ENCODE results near the gene ZFYVE26. TPM values are rescaled to one million over a fixed set of nuclear protein-coding genes. Genes with fewer than 3 reads are reported as not detected.

ZFYVE26 gene
- total and polyA plus RNA-seq, 2 donors, result 6.2 to 7.8 TPM

DNA sequence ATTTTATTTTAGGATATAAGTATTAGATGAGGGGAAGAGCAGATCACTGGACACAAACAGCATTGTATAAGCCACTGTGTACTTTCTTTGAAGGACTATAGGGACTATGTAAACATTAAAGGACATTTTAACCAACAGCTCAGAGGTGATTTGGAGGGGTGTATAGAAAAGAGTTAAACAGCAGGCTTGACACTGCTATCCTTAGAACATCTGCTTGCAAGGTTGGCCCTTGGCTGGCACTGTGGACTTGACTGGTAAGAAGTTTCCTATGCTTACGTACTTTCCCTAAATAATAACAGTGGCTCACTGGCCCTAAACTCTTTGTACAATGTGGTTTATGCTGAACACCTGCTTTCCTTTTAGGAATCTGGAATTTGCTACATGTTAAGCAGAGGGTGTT, 28.7 kb downstream of the ZFYVE26 start:
- DNase-seq (ENCODE audit: low read depth in 6 of 9, low spot score in 9 of 9), result no peak
- peaks cover 58 to 65% of the 10 kb centered on the region in 2 donors for H3K36me3 ChIP-seq (ENCODE audit: control insufficient read depth in 2 of 2, insufficient read depth in 2 of 2, low read length in 1 of 2)
- H3K9me3 ChIP-seq (ENCODE audit: control insufficient read depth in 2 of 2, insufficient read depth in 1 of 2, low read length in 1 of 2), result no peaks in the 10 kb centered on the region
- no peaks in the 10 kb centered on the region for H3K4me1 ChIP-seq (ENCODE audit: control insufficient read depth in 2 of 2, insufficient read depth in 2 of 2, low read length in 2 of 2)
- no peak overlapping the region for H3K27ac ChIP-seq (ENCODE audit: low read depth in 1 of 2, low read length in 1 of 2)
- no peak overlapping the region for H3K4me3 ChIP-seq (ENCODE audit: low read length in 2 of 2)
- WGBS, result 96% methylated on average over 1 of the region's 1 CpG
- no peaks in the 10 kb centered on the region for H3K27me3 ChIP-seq (ENCODE audit: control insufficient read depth in 2 of 2, insufficient read depth in 1 of 2, low read length in 1 of 2)

DNA sequence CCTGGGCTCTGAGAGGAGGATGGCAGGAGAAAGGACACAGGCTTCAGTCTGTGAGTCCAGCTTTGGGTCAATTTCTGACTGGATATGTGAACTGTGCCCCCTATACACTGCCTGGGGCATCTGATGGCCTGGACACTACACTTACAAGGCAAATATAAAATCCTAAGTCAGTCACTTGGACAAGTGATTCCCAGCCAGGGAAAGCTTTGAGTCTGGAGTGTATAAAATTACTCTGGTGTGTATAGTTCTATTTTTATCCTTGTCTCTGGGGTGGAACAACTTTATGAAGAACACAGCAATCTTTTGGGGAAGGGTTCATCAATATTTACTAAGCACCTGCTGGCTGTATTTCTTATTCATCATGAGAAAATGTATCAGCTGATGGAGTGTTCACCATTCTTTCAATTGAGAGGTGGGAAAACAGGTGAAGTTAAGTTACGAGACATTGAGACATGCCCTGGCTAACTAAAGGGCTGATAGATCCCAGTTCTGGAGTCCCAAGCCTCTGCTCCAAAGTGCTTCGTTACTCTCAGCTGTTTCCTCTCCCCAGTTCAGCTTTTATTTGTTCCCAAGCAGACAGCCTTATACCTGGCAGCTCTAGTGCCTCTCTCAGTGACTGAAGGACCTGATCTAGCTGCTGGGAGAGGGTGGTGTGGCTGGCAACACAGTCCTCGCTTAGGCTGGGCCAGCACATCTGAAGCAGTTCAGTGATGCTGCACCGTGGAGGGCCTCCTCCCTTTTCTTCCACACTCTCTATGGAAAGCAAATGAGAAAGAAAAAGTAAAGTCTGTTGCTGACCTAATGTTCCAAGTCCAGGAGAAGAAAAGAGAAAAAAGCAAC, 30.9 kb downstream of the ZFYVE26 start:
- Histone ChIP-seq H3K9me3 (ENCODE audit: control insufficient read depth in 2 of 2, insufficient read depth in 1 of 2, low read length in 1 of 2) (no peaks in the 10 kb centered on the region), H3K4me3 (ENCODE audit: low read length in 2 of 2) (no peak overlapping the region), H3K36me3 (ENCODE audit: control insufficient read depth in 2 of 2, insufficient read depth in 2 of 2, low read length in 1 of 2) (peaks cover 73 to 79% of the 10 kb centered on the region in 2 donors), H3K4me1 (ENCODE audit: control insufficient read depth in 2 of 2, insufficient read depth in 2 of 2, low read length in 2 of 2) (no peaks in the 10 kb centered on the region), H3K27ac (ENCODE audit: low read depth in 1 of 2, low read length in 1 of 2) (no peak overlapping the region), H3K27me3 (ENCODE audit: control insufficient read depth in 2 of 2, insufficient read depth in 1 of 2, low read length in 1 of 2) (no peaks in the 10 kb centered on the region)
- 97% methylated on average over 4 of the region's 4 CpGs for WGBS
- no peak for DNase-seq (ENCODE audit: low read depth in 6 of 9, low spot score in 9 of 9)

DNA sequence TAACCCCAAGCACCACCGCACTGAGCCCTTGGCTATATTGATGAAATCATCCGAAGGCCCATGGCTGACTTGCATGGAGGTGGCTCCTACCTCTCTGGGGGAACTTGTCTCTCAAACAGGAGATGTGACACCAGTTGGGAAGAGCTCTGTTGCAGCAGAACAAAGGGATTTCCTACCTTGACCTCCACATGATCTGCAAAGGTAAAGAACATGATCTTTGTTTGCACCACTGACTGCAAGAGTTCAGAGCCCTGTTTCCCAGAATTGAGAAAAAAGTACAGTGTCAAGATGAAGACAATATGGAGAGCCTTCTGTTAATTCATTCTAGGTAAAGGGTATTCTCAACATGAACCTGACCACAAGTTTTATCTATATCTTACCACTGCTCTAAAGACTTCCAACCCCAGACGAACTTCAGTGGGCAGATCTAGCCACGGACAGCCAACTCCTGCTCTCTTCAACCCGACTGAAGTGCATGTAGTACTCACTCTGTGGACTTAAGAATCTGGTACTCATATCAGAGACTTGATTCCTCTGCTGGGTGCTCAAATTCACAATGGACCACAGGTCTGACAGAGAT, 32.1 kb downstream of the ZFYVE26 start:
- peaks cover 71 to 76% of the 10 kb centered on the region in 2 donors for H3K36me3 ChIP-seq (ENCODE audit: control insufficient read depth in 2 of 2, insufficient read depth in 2 of 2, low read length in 1 of 2)
- no peaks in the 10 kb centered on the region for H3K27me3 ChIP-seq (ENCODE audit: control insufficient read depth in 2 of 2, insufficient read depth in 1 of 2, low read length in 1 of 2)
- DNase-seq (ENCODE audit: low read depth in 6 of 9, low spot score in 9 of 9), result no peak
- no peak overlapping the region for H3K4me3 ChIP-seq (ENCODE audit: low read length in 2 of 2)
- no peak overlapping the region for H3K27ac ChIP-seq (ENCODE audit: low read depth in 1 of 2, low read length in 1 of 2)
- 90% methylated on average over 5 of the region's 5 CpGs for WGBS
- H3K4me1 ChIP-seq (ENCODE audit: control insufficient read depth in 2 of 2, insufficient read depth in 2 of 2, low read length in 2 of 2), result no peaks in the 10 kb centered on the region
- no peaks in the 10 kb centered on the region for H3K9me3 ChIP-seq (ENCODE audit: control insufficient read depth in 2 of 2, insufficient read depth in 1 of 2, low read length in 1 of 2)

DNA sequence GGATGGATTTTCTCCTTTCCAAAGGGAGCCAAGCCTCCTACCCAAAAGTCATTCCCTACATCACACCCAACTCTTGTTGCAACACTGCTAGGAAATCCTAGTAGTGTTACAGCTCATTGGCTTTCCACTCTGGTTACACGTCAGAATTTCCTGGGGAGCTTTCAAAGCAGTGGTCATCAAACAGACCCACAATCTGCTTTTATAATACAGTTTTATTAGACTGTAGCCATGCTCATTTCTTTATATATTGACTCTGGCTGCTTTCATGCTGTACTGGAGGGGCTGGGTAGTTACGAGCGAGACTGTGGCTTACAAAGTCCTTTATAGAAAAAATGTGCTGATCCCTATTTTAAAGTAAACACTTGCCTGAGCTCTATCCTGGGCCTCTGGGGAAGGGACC, 34.3 kb downstream of the ZFYVE26 start:
- Histone ChIP-seq H3K9me3 (ENCODE audit: control insufficient read depth in 2 of 2, insufficient read depth in 1 of 2, low read length in 1 of 2) (no peaks in the 10 kb centered on the region), H3K36me3 (ENCODE audit: control insufficient read depth in 2 of 2, insufficient read depth in 2 of 2, low read length in 1 of 2) (peaks cover 71 to 76% of the 10 kb centered on the region in 2 donors), H3K4me1 (ENCODE audit: control insufficient read depth in 2 of 2, insufficient read depth in 2 of 2, low read length in 2 of 2) (no peaks in the 10 kb centered on the region), H3K27me3 (ENCODE audit: control insufficient read depth in 2 of 2, insufficient read depth in 1 of 2, low read length in 1 of 2) (no peaks in the 10 kb centered on the region), H3K4me3 (ENCODE audit: low read length in 2 of 2) (no peak overlapping the region), H3K27ac (ENCODE audit: low read depth in 1 of 2, low read length in 1 of 2) (no peak overlapping the region)
- no peak for DNase-seq (ENCODE audit: low read depth in 6 of 9, low spot score in 9 of 9)
- WGBS, result 88% methylated on average over 3 of the region's 3 CpGs

DNA sequence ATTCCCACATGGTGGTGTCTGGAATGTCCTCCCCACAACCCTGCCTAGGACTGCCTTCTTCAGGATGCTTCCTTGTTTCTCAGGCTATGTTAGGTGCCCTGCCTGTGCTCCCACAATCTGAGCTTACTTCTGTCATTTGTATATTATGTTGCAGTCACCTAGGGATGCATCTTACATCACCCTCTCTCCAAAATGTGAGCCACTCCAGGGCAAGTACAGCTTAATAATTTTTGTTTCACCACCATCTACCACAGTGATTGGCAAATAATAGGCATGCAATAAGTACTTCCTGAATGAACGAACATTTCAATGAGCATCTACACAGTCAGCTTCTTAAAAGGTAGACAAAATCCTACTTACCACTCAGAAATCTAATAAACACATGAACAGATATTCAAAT, 37.6 kb downstream of the ZFYVE26 start:
- no peak overlapping the region for H3K4me3 ChIP-seq (ENCODE audit: low read length in 2 of 2)
- no peak for DNase-seq (ENCODE audit: low read depth in 6 of 9, low spot score in 9 of 9)
- peaks cover 69 to 77% of the 10 kb centered on the region in 2 donors for H3K36me3 ChIP-seq (ENCODE audit: control insufficient read depth in 2 of 2, insufficient read depth in 2 of 2, low read length in 1 of 2)
- WGBS, result 90% methylated on average over 1 of the region's 1 CpG
- no peaks in the 10 kb centered on the region for H3K27me3 ChIP-seq (ENCODE audit: control insufficient read depth in 2 of 2, insufficient read depth in 1 of 2, low read length in 1 of 2)
- no peak overlapping the region for H3K27ac ChIP-seq (ENCODE audit: low read depth in 1 of 2, low read length in 1 of 2)
- H3K4me1 ChIP-seq (ENCODE audit: control insufficient read depth in 2 of 2, insufficient read depth in 2 of 2, low read length in 2 of 2), result no peaks in the 10 kb centered on the region
- H3K9me3 ChIP-seq (ENCODE audit: control insufficient read depth in 2 of 2, insufficient read depth in 1 of 2, low read length in 1 of 2), result no peaks in the 10 kb centered on the region

DNA sequence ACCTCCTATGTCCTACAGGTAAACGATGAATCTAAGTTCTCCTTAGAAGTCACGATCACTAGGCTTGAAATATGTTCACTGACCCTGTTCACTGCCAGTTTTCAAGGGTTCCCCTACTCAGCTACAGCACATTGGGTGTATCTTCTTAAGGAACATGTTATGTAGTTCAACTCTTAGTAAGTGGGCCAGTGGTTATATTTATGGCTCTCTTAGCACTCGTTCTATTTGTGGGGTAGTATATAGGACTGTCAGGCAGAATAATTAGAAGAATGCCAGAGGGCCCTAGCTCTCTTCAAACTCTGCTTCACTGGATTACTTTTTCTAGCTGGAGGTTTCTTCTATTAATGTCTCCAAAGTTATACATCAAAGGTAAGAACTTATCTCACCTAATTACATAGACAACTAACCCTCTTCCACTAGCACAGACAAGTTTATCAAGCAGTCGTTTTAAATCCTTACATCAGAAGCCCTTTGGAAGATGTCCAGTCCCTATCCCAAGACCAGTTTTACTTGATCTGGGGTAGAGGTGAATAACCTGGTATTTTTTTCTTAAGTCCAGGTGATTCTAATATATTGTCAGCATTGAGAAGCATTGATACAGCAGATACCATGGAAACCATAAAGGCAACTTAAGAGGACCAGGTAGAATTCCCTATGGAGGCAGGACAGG, 39.6 kb downstream of the ZFYVE26 start:
- no peak for DNase-seq (ENCODE audit: low read depth in 6 of 9, low spot score in 9 of 9)
- WGBS, result 98% methylated on average over 4 of the region's 4 CpGs
- H3K4me3 ChIP-seq (ENCODE audit: low read length in 2 of 2), result no peak overlapping the region
- H3K4me1 ChIP-seq (ENCODE audit: control insufficient read depth in 2 of 2, insufficient read depth in 2 of 2, low read length in 2 of 2), result no peaks in the 10 kb centered on the region
- H3K27ac ChIP-seq (ENCODE audit: low read depth in 1 of 2, low read length in 1 of 2), result no peak overlapping the region
- H3K27me3 ChIP-seq (ENCODE audit: control insufficient read depth in 2 of 2, insufficient read depth in 1 of 2, low read length in 1 of 2), result no peaks in the 10 kb centered on the region
- no peaks in the 10 kb centered on the region for H3K9me3 ChIP-seq (ENCODE audit: control insufficient read depth in 2 of 2, insufficient read depth in 1 of 2, low read length in 1 of 2)
- H3K36me3 ChIP-seq (ENCODE audit: control insufficient read depth in 2 of 2, insufficient read depth in 2 of 2, low read length in 1 of 2), result peaks cover 66 to 71% of the 10 kb centered on the region in 2 donors

DNA sequence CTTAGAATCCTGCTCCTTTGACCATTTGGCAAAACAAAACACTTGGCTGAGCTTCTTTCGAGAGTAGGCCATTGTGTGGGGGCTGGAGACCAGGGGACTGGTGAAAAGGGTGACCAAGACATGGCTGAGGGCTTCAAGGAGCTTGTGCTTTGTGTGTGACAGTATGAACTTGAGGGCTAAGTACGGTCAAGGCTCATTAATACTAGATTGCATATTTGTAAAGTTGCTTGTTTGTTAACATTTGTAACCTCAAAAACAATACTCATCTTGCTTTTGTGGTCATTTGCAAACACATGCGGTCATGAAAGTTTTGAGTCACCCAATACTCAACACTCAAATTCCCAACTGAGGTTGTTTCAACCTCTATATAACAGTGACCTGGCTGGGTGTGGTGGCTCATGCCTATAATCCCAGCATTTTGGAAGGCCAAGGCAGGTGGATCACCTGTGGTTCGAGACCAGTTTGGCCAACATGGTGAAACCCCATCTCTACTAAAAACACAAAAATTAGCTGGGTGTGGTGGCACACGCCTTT, 42.5 kb downstream of the ZFYVE26 start:
- Histone ChIP-seq H3K36me3 (ENCODE audit: control insufficient read depth in 2 of 2, insufficient read depth in 2 of 2, low read length in 1 of 2) (peaks cover 66 to 74% of the 10 kb centered on the region in 2 donors), H3K27ac (ENCODE audit: low read depth in 1 of 2, low read length in 1 of 2) (no peak overlapping the region), H3K27me3 (ENCODE audit: control insufficient read depth in 2 of 2, insufficient read depth in 1 of 2, low read length in 1 of 2) (no peaks in the 10 kb centered on the region), H3K4me1 (ENCODE audit: control insufficient read depth in 2 of 2, insufficient read depth in 2 of 2, low read length in 2 of 2) (no peaks in the 10 kb centered on the region), H3K4me3 (ENCODE audit: low read length in 2 of 2) (no peak overlapping the region), H3K9me3 (ENCODE audit: control insufficient read depth in 2 of 2, insufficient read depth in 1 of 2, low read length in 1 of 2) (no peaks in the 10 kb centered on the region)
- DNase-seq (ENCODE audit: low read depth in 6 of 9, low spot score in 9 of 9), result no peak
- WGBS, result 99% methylated on average over 5 of the region's 5 CpGs

DNA sequence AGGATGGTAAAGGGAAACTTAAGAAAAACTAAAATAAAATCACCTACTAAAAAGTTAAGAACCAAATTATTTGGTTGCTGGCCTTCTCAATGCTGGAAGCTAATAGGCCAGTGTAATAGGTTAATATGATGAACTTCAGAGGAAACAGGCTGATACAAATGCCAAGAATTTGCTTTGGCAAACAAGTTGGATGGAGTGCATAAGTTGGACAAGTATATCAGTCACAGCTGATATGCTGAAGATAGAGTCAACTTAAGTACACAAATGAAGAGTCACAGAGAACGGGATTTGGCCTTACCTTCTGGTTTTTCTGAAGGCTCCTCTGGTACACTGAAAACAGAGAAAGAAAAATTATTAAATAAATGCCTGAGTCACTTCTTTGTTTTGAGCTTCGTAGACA, 48.2 kb downstream of the ZFYVE26 start:
- H3K27ac ChIP-seq (ENCODE audit: low read depth in 1 of 2, low read length in 1 of 2), result no peak overlapping the region
- no peaks in the 10 kb centered on the region for H3K27me3 ChIP-seq (ENCODE audit: control insufficient read depth in 2 of 2, insufficient read depth in 1 of 2, low read length in 1 of 2)
- no peaks in the 10 kb centered on the region for H3K4me1 ChIP-seq (ENCODE audit: control insufficient read depth in 2 of 2, insufficient read depth in 2 of 2, low read length in 2 of 2)
- no peaks in the 10 kb centered on the region for H3K9me3 ChIP-seq (ENCODE audit: control insufficient read depth in 2 of 2, insufficient read depth in 1 of 2, low read length in 1 of 2)
- 97% methylated on average over 2 of the region's 2 CpGs for WGBS
- no peak for DNase-seq (ENCODE audit: low read depth in 6 of 9, low spot score in 9 of 9)
- peaks cover 72 to 84% of the 10 kb centered on the region in 2 donors for H3K36me3 ChIP-seq (ENCODE audit: control insufficient read depth in 2 of 2, insufficient read depth in 2 of 2, low read length in 1 of 2)
- H3K4me3 ChIP-seq (ENCODE audit: low read length in 2 of 2), result no peak overlapping the region

All from thymus (tissue), 11 donors.